ENCODE results near the gene WASF3. TPM values are rescaled to one million over a fixed set of nuclear protein-coding genes. Genes with fewer than 3 reads are reported as not detected.
A peak's percentile ranks its signal among the peaks of the same experiment; 100 is the strongest.

Gene WASF3
- total RNA-seq, 1 experiment from 2014 or later: 4.0 TPM

GRCh38 chr13:26544707-26545106 is 12.8 kb upstream of the WASF3 start:
- DNase-seq (ENCODE audit: low spot score): no peak

GRCh38 chr13:26548205-26548765 is 9.2 kb upstream of the WASF3 start:
- DNase-seq (ENCODE audit: low spot score): no peak

- no peak for DNase-seq (ENCODE audit: low spot score)
Measured at GRCh38 chr13:26549713-26550112, 7.8 kb upstream of the WASF3 start.

- DNase-seq (ENCODE audit: low spot score): no peak
Measured at GRCh38 chr13:26551255-26551860, 6.1 kb upstream of the WASF3 start.

- no peak for DNase-seq (ENCODE audit: low spot score)
Measured at GRCh38 chr13:26555413-26555812, 2.1 kb upstream of the WASF3 start.

GRCh38 chr13:26557051-26557392 is 461 bp upstream of the WASF3 start:
- no peak for DNase-seq (ENCODE audit: low spot score)

- no peak for DNase-seq (ENCODE audit: low spot score)
Measured at GRCh38 chr13:26558074-26558805, 757 bp downstream of the WASF3 start.

- no peak for DNase-seq (ENCODE audit: low spot score)
Measured at GRCh38 chr13:26558987-26559386, 1.5 kb downstream of the WASF3 start.

GRCh38 chr13:26560456-26560855 is 3.0 kb downstream of the WASF3 start:
- DNase-seq (ENCODE audit: low spot score): no peak

GRCh38 chr13:26561067-26561466 is 3.6 kb downstream of the WASF3 start:
- no peak for DNase-seq (ENCODE audit: low spot score)

- peak; percentile 8 for DNase-seq (ENCODE audit: low spot score)
Measured at GRCh38 chr13:26561651-26562511, 4.4 kb downstream of the WASF3 start.

GRCh38 chr13:26562512-26562890 is 5.0 kb downstream of the WASF3 start:
- DNase-seq (ENCODE audit: low spot score): no peak

- no peak for DNase-seq (ENCODE audit: low spot score)
Measured at GRCh38 chr13:26563713-26564112, 6.2 kb downstream of the WASF3 start.

- DNase-seq (ENCODE audit: low spot score): no peak
Measured at GRCh38 chr13:26568132-26568815, 10.8 kb downstream of the WASF3 start.

- no peak for DNase-seq (ENCODE audit: low spot score)
Measured at GRCh38 chr13:26571518-26571917, 14.0 kb downstream of the WASF3 start.

GRCh38 chr13:26575244-26575643 is 17.8 kb downstream of the WASF3 start:
- no peak for DNase-seq (ENCODE audit: low spot score)

- no peak for DNase-seq (ENCODE audit: low spot score)
Measured at GRCh38 chr13:26579580-26579979, 22.1 kb downstream of the WASF3 start.

GRCh38 chr13:26583662-26584061 is 26.2 kb downstream of the WASF3 start:
- DNase-seq (ENCODE audit: low spot score): no peak

- peak; percentile 37 for DNase-seq (ENCODE audit: low spot score)
Measured at GRCh38 chr13:26584713-26585112, 27.2 kb downstream of the WASF3 start.

GRCh38 chr13:26585136-26585535 is 27.7 kb downstream of the WASF3 start:
- no peak for DNase-seq (ENCODE audit: low spot score)

- DNase-seq (ENCODE audit: low spot score): no peak
Measured at GRCh38 chr13:26587251-26587650, 29.8 kb downstream of the WASF3 start.

- DNase-seq (ENCODE audit: low spot score): no peak
Measured at GRCh38 chr13:26589226-26589625, 31.7 kb downstream of the WASF3 start.

All from A172 (cell line).